ENCODE results near the gene KRTAP5-4.

DNA sequence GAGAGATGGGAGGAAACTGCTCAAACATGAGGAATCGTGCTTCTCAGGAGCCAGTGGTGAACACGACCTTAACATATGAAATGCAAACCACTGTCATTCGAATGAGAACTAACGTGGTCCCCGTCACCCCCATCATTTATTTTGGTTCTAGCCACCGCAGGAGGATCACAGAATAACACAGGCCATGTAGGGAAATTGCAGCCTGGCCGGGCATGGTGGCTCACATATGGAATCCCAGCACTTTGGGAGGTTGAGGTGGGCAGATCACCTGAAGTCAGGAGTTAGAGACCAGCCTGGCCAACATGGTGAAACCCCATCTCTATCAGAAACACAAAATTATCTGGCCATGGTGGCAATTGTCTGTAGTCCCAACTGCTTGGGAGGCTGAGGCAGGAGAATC lies 34.7 kb upstream of the KRTAP5-4 start:
- TF ChIP-seq POLR2A (IDR thresholded peaks at IDR 0.05): no peak
- TF ChIP-seq, protein P1, sequence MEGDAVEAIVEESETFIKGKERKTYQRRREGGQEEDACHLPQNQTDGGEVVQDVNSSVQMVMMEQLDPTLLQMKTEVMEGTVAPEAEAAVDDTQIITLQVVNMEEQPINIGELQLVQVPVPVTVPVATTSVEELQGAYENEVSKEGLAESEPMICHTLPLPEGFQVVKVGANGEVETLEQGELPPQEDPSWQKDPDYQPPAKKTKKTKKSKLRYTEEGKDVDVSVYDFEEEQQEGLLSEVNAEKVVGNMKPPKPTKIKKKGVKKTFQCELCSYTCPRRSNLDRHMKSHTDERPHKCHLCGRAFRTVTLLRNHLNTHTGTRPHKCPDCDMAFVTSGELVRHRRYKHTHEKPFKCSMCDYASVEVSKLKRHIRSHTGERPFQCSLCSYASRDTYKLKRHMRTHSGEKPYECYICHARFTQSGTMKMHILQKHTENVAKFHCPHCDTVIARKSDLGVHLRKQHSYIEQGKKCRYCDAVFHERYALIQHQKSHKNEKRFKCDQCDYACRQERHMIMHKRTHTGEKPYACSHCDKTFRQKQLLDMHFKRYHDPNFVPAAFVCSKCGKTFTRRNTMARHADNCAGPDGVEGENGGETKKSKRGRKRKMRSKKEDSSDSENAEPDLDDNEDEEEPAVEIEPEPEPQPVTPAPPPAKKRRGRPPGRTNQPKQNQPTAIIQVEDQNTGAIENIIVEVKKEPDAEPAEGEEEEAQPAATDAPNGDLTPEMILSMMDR (IDR thresholded peaks at IDR 0.05): no peak

Data from esophagus squamous epithelium (tissue), 4 donors.